A673 (cell line): ENCODE data around the gene EIF2B5.

Experiments
- EZH2 ChIP-seq: fragments of 200-600 bp; sonication (generic); IDR thresholded peaks from 2 replicates; pipeline ENCODE4 v1.6.1; 2017; ENCODE audit warnings: borderline replicate concordance, low read depth, mild to moderate bottlenecking, mixed read lengths, antibody characterized with exemption, low read length; ENCODE audit not compliant: poor library complexity, severe bottlenecking
- TF ChIP-seq, protein P1 (sequence below): fragments of 300-800, 200-600 bp; sonication (generic); conservative IDR thresholded peaks from 2 replicates; pipeline ENCODE4 v1.5.1; 2017; ENCODE audit warnings: low read depth, mild to moderate bottlenecking, antibody characterized with exemption, low read length, moderate library complexity, mixed read lengths

DNA sequence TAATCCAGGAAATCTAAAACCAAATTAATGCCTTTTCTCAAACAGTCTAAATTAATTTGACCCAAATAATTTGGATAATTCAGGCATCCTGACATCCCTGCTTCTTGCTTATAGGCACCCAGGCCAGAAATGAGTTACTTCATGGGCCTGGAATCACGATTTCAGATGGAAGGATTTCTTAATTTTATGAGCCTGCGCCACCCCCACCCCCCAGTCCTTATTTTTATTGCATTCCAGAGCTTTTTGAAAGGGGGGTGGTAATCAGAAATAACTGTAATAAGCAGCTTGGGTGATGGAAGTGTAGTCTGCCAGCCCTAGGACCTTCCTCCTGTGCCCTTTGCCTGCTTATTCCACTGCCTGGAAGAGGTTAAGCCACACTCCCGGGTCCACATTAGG, 40.8 kb downstream of the EIF2B5 start:
- TF ChIP-seq, protein P1, sequence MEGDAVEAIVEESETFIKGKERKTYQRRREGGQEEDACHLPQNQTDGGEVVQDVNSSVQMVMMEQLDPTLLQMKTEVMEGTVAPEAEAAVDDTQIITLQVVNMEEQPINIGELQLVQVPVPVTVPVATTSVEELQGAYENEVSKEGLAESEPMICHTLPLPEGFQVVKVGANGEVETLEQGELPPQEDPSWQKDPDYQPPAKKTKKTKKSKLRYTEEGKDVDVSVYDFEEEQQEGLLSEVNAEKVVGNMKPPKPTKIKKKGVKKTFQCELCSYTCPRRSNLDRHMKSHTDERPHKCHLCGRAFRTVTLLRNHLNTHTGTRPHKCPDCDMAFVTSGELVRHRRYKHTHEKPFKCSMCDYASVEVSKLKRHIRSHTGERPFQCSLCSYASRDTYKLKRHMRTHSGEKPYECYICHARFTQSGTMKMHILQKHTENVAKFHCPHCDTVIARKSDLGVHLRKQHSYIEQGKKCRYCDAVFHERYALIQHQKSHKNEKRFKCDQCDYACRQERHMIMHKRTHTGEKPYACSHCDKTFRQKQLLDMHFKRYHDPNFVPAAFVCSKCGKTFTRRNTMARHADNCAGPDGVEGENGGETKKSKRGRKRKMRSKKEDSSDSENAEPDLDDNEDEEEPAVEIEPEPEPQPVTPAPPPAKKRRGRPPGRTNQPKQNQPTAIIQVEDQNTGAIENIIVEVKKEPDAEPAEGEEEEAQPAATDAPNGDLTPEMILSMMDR, result no peak
- TF ChIP-seq EZH2, result no peak
